HG03565 (cell line): Measurements from ENCODE around the gene EPS8L1.

ENCODE experiments used
- ATAC-seq: cut with Tn5 transposase; IDR thresholded peaks from one replicate; pipeline ENCODE4 v1.9.1; 2021; ENCODE audit warnings: mild to moderate bottlenecking, moderate library complexity; ENCODE audit not compliant: unreplicated experiment

EPS8L1 gene

GRCh38 chr19:55080121-55080967 is 4.7 kb downstream of the EPS8L1 start:
- no peak for ATAC-seq

GRCh38 chr19:55080968-55081769 is 5.5 kb downstream of the EPS8L1 start:
- no peak for ATAC-seq

- no peak for ATAC-seq
Measured at GRCh38 chr19:55081770-55082019, 6.0 kb downstream of the EPS8L1 start.

GRCh38 chr19:55082020-55082851 is 6.6 kb downstream of the EPS8L1 start:
- no peak for ATAC-seq

GRCh38 chr19:55083004-55083850 is 7.6 kb downstream of the EPS8L1 start:
- no peak for ATAC-seq

- ATAC-seq: no peak
Measured at GRCh38 chr19:55084416-55084815, 8.7 kb downstream of the EPS8L1 start.

GRCh38 chr19:55085923-55086715 is 10.4 kb downstream of the EPS8L1 start:
- ATAC-seq: no peak

- no peak for ATAC-seq
Measured at GRCh38 chr19:55086730-55087541, 11.3 kb downstream of the EPS8L1 start.

- no peak for ATAC-seq
Measured at GRCh38 chr19:55087542-55087901, 11.9 kb downstream of the EPS8L1 start.

GRCh38 chr19:55088021-55088451 is 12.4 kb downstream of the EPS8L1 start:
- no peak for ATAC-seq

- no peak for ATAC-seq
Measured at GRCh38 chr19:55088543-55089341, 13.1 kb downstream of the EPS8L1 start.

- no peak for ATAC-seq
Measured at GRCh38 chr19:55089342-55089944, 13.8 kb downstream of the EPS8L1 start.

GRCh38 chr19:55090564-55090963 is 14.9 kb downstream of the EPS8L1 start:
- ATAC-seq: no peak

GRCh38 chr19:55091126-55091910 is 15.6 kb downstream of the EPS8L1 start:
- ATAC-seq: no peak

- ATAC-seq: no peak
Measured at GRCh38 chr19:55091955-55092354, 16.3 kb downstream of the EPS8L1 start.

- no peak for ATAC-seq
Measured at GRCh38 chr19:55092423-55093318, 17.0 kb downstream of the EPS8L1 start.
